Caco-2 (cell line): Measurements from ENCODE around the gene SPECC1. TPM values are rescaled to one million over a fixed set of nuclear protein-coding genes. Genes with fewer than 3 reads are reported as not detected.

Experiments used
- BruUV-seq: library from RNA; stranded (reverse); fragments of 400-500 nt; replicated peaks from 2 replicates; lab custom pipeline; 2021; lab: Mats Ljungman, UMichigan
- CTCF ChIA-PET: fragments of 300-600 bp; sonication (Branson Sonifier 250); formaldehyde crosslinking; loops from one replicate; lab custom pipeline; 2022; ENCODE audit warnings: antibody characterized with exemption; lab: Charles Lee
- POLR2A ChIA-PET: fragments of 300-600 bp; sonication (Branson Sonifier 250); formaldehyde crosslinking; loops from one replicate; lab custom pipeline; 2022; ENCODE audit warnings: antibody characterized with exemption; lab: Charles Lee
- DNase-seq, 2 experiments: peaks; one replicate each; pipeline versions ENCODE4 v3.0.0 to v3.0.0-alpha.2; 2020 to 2022
- H3K27me3 ChIP-seq: replicated peaks from 2 replicates; pipeline ENCODE4 v1.6.0; 2011; ENCODE audit warnings: low read length; ENCODE audit not compliant: control insufficient read depth, insufficient read depth
- H3K36me3 ChIP-seq: 2 replicates; pipeline ENCODE4 v1.5.1; 2011; ENCODE audit warnings: low read length; ENCODE audit not compliant: control insufficient read depth, insufficient read depth
- H3K4me1 ChIP-seq: fragments of 250-450 bp; sonication (Bioruptor Pico); 2 replicates; pipeline ENCODE4 v1.5.1; 2020; ENCODE audit warnings: mild to moderate bottlenecking
- H3K4me3 ChIP-seq: 2 replicates; pipeline ENCODE4 v1.5.1; 2011; ENCODE audit warnings: low read depth, mild to moderate bottlenecking, control low read depth, low read length
- H3K9me3 ChIP-seq: fragments of 250-450 bp; sonication (Bioruptor Pico); 2 replicates; pipeline ENCODE4 v1.5.1; 2020; ENCODE audit warnings: mild to moderate bottlenecking, moderate library complexity
- H3K27ac Mint-ChIP-seq: one replicate; pipeline ENCODE4 v1.8.0; 2022; ENCODE audit warnings: mixed read lengths; ENCODE audit not compliant: unreplicated experiment
- H3K27me3 Mint-ChIP-seq: one replicate; pipeline ENCODE4 v1.8.0; 2022; ENCODE audit warnings: mixed read lengths; ENCODE audit not compliant: insufficient read depth, unreplicated experiment
- H3K36me3 Mint-ChIP-seq: one replicate; pipeline ENCODE4 v1.8.0; 2022; ENCODE audit warnings: mild to moderate bottlenecking, mixed read lengths; ENCODE audit not compliant: insufficient read depth, unreplicated experiment
- H3K4me1 Mint-ChIP-seq: one replicate; pipeline ENCODE4 v1.8.0; 2022; ENCODE audit warnings: low read depth, mixed read lengths; ENCODE audit not compliant: unreplicated experiment
- H3K4me3 Mint-ChIP-seq: one replicate; pipeline ENCODE4 v1.8.0; 2022; ENCODE audit warnings: mild to moderate bottlenecking, moderate library complexity, mixed read lengths; ENCODE audit not compliant: unreplicated experiment
- H3K9me3 Mint-ChIP-seq: one replicate; pipeline ENCODE4 v1.8.0; 2022; ENCODE audit warnings: mixed read lengths; ENCODE audit not compliant: unreplicated experiment
- intact Hi-C: fragments of 100-400 bp; cut with micrococcal nuclease; formaldehyde crosslinking; loops from one replicate; pipeline ENCODE4 v1.10.0; 2022; ENCODE audit not compliant: unreplicated experiment
- total RNA-seq: library from RNA; stranded (reverse); gene quantifications from 2 replicates; pipeline ENCODE4 v1.2.3, GENCODE V29; 2022
- TF ChIP-seq, protein P1 (sequence below), 2 experiments: fragments of 200-600 bp in 1 of 2; IDR thresholded peaks; 1 replicate in 1 of 2; 2 replicates in 1 of 2; pipeline versions ENCODE4 v1.5.1 to v1.8.0; 2011 to 2022; ENCODE audit warnings: antibody characterized with exemption in 1 of 2, control low read depth in 1 of 2, inconsistent platforms in 1 of 2, low read depth in 1 of 2, low read length in 1 of 2, mild to moderate bottlenecking in 1 of 2, moderate library complexity in 1 of 2; ENCODE audit not compliant: insufficient read depth in 1 of 2, severe bottlenecking in 1 of 2, unreplicated experiment in 1 of 2

SPECC1 gene
- total RNA-seq, 1 experiment from 2014 or later = 123 TPM

- Mint-ChIP-seq H3K4me3 (no peak overlapping the region), H3K36me3 (no peaks in the 10 kb centered on the region), H3K27me3 (peaks cover 12% of the 10 kb centered on the region), H3K9me3 (no peaks in the 10 kb centered on the region), H3K4me1 (no peaks in the 10 kb centered on the region), H3K27ac (no peak overlapping the region)
- intact Hi-C loops = no loop called here
- Histone ChIP-seq H3K4me1 (no peaks in the 10 kb centered on the region), H3K9me3 (no peaks in the 10 kb centered on the region), H3K4me3 (no peak overlapping the region), H3K36me3 (no peaks in the 10 kb centered on the region), H3K27me3 (no peaks in the 10 kb centered on the region)
- BruUV-seq = no TSS peak
- TF ChIP-seq, protein P1, sequence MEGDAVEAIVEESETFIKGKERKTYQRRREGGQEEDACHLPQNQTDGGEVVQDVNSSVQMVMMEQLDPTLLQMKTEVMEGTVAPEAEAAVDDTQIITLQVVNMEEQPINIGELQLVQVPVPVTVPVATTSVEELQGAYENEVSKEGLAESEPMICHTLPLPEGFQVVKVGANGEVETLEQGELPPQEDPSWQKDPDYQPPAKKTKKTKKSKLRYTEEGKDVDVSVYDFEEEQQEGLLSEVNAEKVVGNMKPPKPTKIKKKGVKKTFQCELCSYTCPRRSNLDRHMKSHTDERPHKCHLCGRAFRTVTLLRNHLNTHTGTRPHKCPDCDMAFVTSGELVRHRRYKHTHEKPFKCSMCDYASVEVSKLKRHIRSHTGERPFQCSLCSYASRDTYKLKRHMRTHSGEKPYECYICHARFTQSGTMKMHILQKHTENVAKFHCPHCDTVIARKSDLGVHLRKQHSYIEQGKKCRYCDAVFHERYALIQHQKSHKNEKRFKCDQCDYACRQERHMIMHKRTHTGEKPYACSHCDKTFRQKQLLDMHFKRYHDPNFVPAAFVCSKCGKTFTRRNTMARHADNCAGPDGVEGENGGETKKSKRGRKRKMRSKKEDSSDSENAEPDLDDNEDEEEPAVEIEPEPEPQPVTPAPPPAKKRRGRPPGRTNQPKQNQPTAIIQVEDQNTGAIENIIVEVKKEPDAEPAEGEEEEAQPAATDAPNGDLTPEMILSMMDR (IDR thresholded peaks at IDR 0.05; ENCODE audit: insufficient read depth in 1 of 2, low read depth in 1 of 2, low read length in 1 of 2, severe bottlenecking in 1 of 2, unreplicated experiment in 1 of 2) = no peak
- CTCF ChIA-PET = no interaction called here
- POLR2A ChIA-PET = no interaction called here
- no peak for DNase-seq
These were observed 102.4 kb downstream of the SPECC1 start for GRCh38 chr17:20111538-20111937.

GRCh38 chr17:20114466-20114865 is 105.3 kb downstream of the SPECC1 start:
- BruUV-seq = no TSS peak
- no peak for DNase-seq
- Mint-ChIP-seq H3K9me3 (no peaks in the 10 kb centered on the region), H3K4me1 (peaks cover 6% of the 10 kb centered on the region), H3K27ac (no peak overlapping the region), H3K36me3 (no peaks in the 10 kb centered on the region), H3K4me3 (no peak overlapping the region), H3K27me3 (peaks cover 14% of the 10 kb centered on the region)
- no peaks in the 10 kb centered on the region for H3K27me3 ChIP-seq
- TF ChIP-seq, protein P1 (IDR thresholded peaks at IDR 0.05; ENCODE audit: insufficient read depth in 1 of 2, low read depth in 1 of 2, low read length in 1 of 2, severe bottlenecking in 1 of 2, unreplicated experiment in 1 of 2) = no peak
- ChIA-PET CTCF (interaction anchor here (0.6 kb wide), 1 partner anchor 752 kb away, joined by 3 read pairs; the partner anchor contains the start of gene B9D1), POLR2A (no interaction called here)
- H3K4me1 ChIP-seq = no peaks in the 10 kb centered on the region
- H3K36me3 ChIP-seq = no peaks in the 10 kb centered on the region
- H3K9me3 ChIP-seq = no peaks in the 10 kb centered on the region
- no peak overlapping the region for H3K4me3 ChIP-seq
- intact Hi-C loops = no loop called here

DNA sequence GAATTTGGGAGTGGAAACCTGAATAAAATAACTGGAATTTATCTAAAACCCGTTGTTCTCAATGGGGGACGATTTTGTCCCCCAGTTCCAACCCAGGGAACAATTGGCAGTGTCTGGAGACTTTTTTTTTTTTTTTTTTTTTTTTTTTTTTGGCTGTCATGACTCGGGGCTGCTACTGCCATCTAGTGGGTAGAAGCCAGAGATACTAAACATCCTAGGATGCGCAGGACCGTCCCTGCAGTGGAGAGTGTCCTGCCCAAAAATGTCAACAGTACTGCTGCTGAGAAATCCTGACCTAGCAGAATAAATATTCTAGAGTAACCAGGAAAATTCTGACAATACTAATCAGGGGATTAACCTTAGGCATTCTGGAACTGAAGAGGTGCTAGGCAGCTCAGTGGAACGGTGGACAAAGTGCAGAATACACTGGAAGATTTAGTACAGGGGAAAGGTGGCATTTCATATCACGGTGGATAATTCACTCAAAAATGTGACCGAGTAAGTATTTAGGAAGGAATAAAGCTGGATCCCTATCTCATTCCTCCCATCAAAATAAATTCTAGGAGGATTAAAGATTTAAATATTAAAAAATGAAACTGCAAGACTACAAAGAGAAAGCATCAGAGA is 107.6 kb downstream of the SPECC1 start:
- Histone ChIP-seq H3K27me3 (no peaks in the 10 kb centered on the region), H3K9me3 (no peaks in the 10 kb centered on the region), H3K4me3 (no peak overlapping the region), H3K4me1 (no peaks in the 10 kb centered on the region), H3K36me3 (no peaks in the 10 kb centered on the region)
- peaks cover 14% of the 10 kb centered on the region for H3K27me3 Mint-ChIP-seq
- no peak overlapping the region for H3K4me3 Mint-ChIP-seq
- peaks cover 8% of the 10 kb centered on the region for H3K4me1 Mint-ChIP-seq
- ChIA-PET POLR2A (no interaction called here), CTCF (interaction anchor here (2.4 kb wide), 1 partner anchor 124 kb away, joined by 15 read pairs; no protein-coding TSS in a partner anchor)
- H3K9me3 Mint-ChIP-seq = no peaks in the 10 kb centered on the region
- intact Hi-C loops = loop anchor here (1.0 kb wide), 1 partner anchor 124 kb away; no protein-coding TSS in a partner anchor
- DNase-seq = peak; percentile 57 to 78
- H3K27ac Mint-ChIP-seq = no peak overlapping the region
- TF ChIP-seq, protein P1 (IDR thresholded peaks at IDR 0.05; ENCODE audit: insufficient read depth in 1 of 2, low read depth in 1 of 2, low read length in 1 of 2, severe bottlenecking in 1 of 2, unreplicated experiment in 1 of 2) = peak; percentile 69 to 71
- BruUV-seq = no TSS peak
- no peaks in the 10 kb centered on the region for H3K36me3 Mint-ChIP-seq
